Left ventricle myocardium inferior (tissue), 1 donor: ENCODE results near the gene SUGCT. TPM values are rescaled to one million over a fixed set of nuclear protein-coding genes. Genes with fewer than 3 reads are reported as not detected.

Experiments used
- DNase-seq: peaks from one replicate; pipeline ENCODE4 v3.0.0-alpha.2; 2020
- H3K27ac ChIP-seq: fragments of 200-600 bp; replicated peaks from 2 replicates; pipeline ENCODE4 v1.8.0; 2021
- H3K27me3 ChIP-seq: fragments of 200-600 bp; 2 replicates; pipeline ENCODE4 v1.8.0; 2021; ENCODE audit warnings: low read depth
- H3K36me3 ChIP-seq: fragments of 200-600 bp; 2 replicates; pipeline ENCODE4 v1.8.0; 2021
- H3K4me1 ChIP-seq: fragments of 200-600 bp; 2 replicates; pipeline ENCODE4 v1.8.0; 2021
- H3K4me3 ChIP-seq: fragments of 200-600 bp; 2 replicates; pipeline ENCODE4 v1.8.0; 2021; ENCODE audit warnings: mild to moderate bottlenecking, moderate library complexity
- H3K9me3 ChIP-seq: fragments of 200-600 bp; replicated peaks from 2 replicates; pipeline ENCODE4 v1.8.0; 2021
- CTCF ChIP-seq: fragments of 200-600 bp; IDR thresholded peaks from 2 replicates; pipeline ENCODE4 v1.8.0; 2021; ENCODE audit warnings: antibody characterized with exemption, mild to moderate bottlenecking, borderline replicate concordance
- intact Hi-C: fragments of 100-400 bp; cut with micrococcal nuclease; formaldehyde crosslinking; loops from one replicate; pipeline ENCODE4 v1.11.0; 2022
- total RNA-seq: library from RNA; stranded (reverse); fragmentation: NEBNext Ultra II Directional; extraction: Animal tissue kit (Norgen Biotek cat#: 25700); gene quantifications from one replicate; pipeline ENCODE4 v1.2.1, GENCODE V29; 2021
- donor health status: DM: no; HTN: yes; CAD: no; lungs with severe emphysema.

The SUGCT gene
- total RNA-seq, 1 donor from 2014 or later: 5.0 TPM

- intact Hi-C loops: no loop called here
- no peak for DNase-seq
- no peak overlapping the region for H3K4me3 ChIP-seq
- H3K27me3 ChIP-seq: no peaks in the 10 kb centered on the region
- H3K9me3 ChIP-seq: peaks cover 19% of the 10 kb centered on the region
- no peaks in the 10 kb centered on the region for H3K36me3 ChIP-seq
- TF ChIP-seq CTCF: no peak
- H3K4me1 ChIP-seq: no peaks in the 10 kb centered on the region
- H3K27ac ChIP-seq: no peak overlapping the region
Measured at GRCh38 chr7:40887099-40887498, 752.3 kb downstream of the SUGCT start.

DNA sequence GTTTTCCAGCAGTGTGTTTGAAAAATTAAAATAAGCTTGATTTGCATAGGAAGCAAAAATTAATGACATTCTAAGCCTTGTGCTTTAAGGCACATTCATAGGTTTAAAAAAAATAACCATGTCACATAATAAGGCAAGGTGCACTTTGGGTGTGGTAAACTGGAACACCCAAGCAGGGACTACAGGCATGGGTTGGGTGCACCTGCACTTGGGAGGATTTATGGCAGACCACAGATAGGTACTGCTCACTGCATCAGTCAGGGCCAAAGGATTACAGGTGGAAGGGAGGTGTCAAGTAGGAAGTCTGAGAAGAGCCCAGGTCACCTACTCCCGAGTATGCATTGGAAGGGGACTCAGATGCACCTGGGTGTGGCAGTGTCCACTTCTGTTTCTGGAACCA, 753.7 kb downstream of the SUGCT start:
- no peak for DNase-seq
- intact Hi-C loops: no loop called here
- Histone ChIP-seq H3K27me3 (no peaks in the 10 kb centered on the region), H3K27ac (no peak overlapping the region), H3K4me1 (no peaks in the 10 kb centered on the region), H3K4me3 (no peak overlapping the region), H3K36me3 (no peaks in the 10 kb centered on the region), H3K9me3 (peaks cover 31% of the 10 kb centered on the region)
- no peak for TF ChIP-seq CTCF

DNA sequence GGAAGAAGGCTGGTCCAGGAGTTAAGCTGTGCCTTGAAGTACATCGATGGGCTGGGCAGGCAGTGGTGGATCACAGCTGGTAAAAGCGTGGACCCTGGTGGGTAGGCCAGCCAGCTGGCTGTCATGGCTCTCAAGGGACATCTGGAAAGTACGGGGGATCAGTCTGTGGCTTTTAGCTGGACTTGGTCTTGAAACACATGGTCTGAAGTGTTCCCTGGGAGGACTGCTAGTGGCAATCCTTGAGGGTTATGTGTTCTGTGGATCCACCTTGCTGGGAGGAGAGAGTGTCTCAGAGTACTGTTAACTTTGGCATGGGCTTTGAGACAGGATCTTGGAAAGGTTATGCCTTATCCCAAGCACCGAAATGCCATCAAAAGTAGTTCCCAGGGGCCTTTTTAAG, 754.3 kb downstream of the SUGCT start:
- no peak for TF ChIP-seq CTCF
- no peak for DNase-seq

GRCh38 chr7:40889539-40889938, 754.7 kb downstream of the SUGCT start:
- no peak for TF ChIP-seq CTCF
- intact Hi-C loops: no loop called here
- H3K27ac ChIP-seq: no peak overlapping the region

More for the DNA sequence above, 754.3 kb downstream of the SUGCT start:
- Histone ChIP-seq H3K4me1 (no peaks in the 10 kb centered on the region), H3K4me3 (no peak overlapping the region), H3K27ac (no peak overlapping the region), H3K36me3 (no peaks in the 10 kb centered on the region), H3K27me3 (no peaks in the 10 kb centered on the region), H3K9me3 (peaks cover 35% of the 10 kb centered on the region)
- intact Hi-C loops: no loop called here

GRCh38 chr7:40890088-40890692, 755.4 kb downstream of the SUGCT start:
- no peak for TF ChIP-seq CTCF
- H3K4me3 ChIP-seq: no peak overlapping the region
- H3K9me3 ChIP-seq: peaks cover 46% of the 10 kb centered on the region
- intact Hi-C loops: no loop called here
- no peaks in the 10 kb centered on the region for H3K4me1 ChIP-seq
- DNase-seq: no peak
- H3K27me3 ChIP-seq: no peaks in the 10 kb centered on the region
- H3K27ac ChIP-seq: no peak overlapping the region
- no peaks in the 10 kb centered on the region for H3K36me3 ChIP-seq

More at GRCh38 chr7:40889539-40889938, 754.7 kb downstream of the SUGCT start:
- Histone ChIP-seq H3K36me3 (no peaks in the 10 kb centered on the region), H3K4me3 (no peak overlapping the region), H3K27me3 (no peaks in the 10 kb centered on the region), H3K9me3 (peaks cover 40% of the 10 kb centered on the region), H3K4me1 (no peaks in the 10 kb centered on the region)
- no peak for DNase-seq
